Activated CD8-positive, alpha-beta memory T cell treated with anti-CD3 and anti-CD28 coated beads, Interleukin-2, amount 50 U/mL, for 4 hours (primary cell): ENCODE results near the gene P2RY14.
A peak's percentile ranks its signal among the peaks of the same experiment; 100 is the strongest.
"Not testable (repeated sequence)": the region's sequence is repeated elsewhere in the genome, so short reads cannot be mapped to it uniquely, and the experiment has no call there.

Experiments
- DNase-seq: peaks from one replicate; pipeline ENCODE4 v3.0.0-alpha.2; 2020

Gene P2RY14

GRCh38 chr3:151256749-151257148 is 21.6 kb downstream of the P2RY14 start:
- no peak for DNase-seq

GRCh38 chr3:151248772-151249337 is 29.5 kb downstream of the P2RY14 start:
- DNase-seq, result no peak

GRCh38 chr3:151242006-151242405 is 36.3 kb downstream of the P2RY14 start:
- DNase-seq, result not testable (repeated sequence)

GRCh38 chr3:151236736-151237135 is 41.6 kb downstream of the P2RY14 start:
- DNase-seq, result no peak

GRCh38 chr3:151236316-151236715 is 42.0 kb downstream of the P2RY14 start:
- DNase-seq, result no peak

GRCh38 chr3:151234825-151235224 is 43.5 kb downstream of the P2RY14 start:
- no peak for DNase-seq

- no peak for DNase-seq
Measured at GRCh38 chr3:151232991-151233390, 45.4 kb downstream of the P2RY14 start.

- not testable (repeated sequence) for DNase-seq
Measured at GRCh38 chr3:151232403-151232802, 45.9 kb downstream of the P2RY14 start.

GRCh38 chr3:151230646-151231045 is 47.7 kb downstream of the P2RY14 start:
- no peak for DNase-seq

GRCh38 chr3:151228666-151229040 is 49.7 kb downstream of the P2RY14 start:
- DNase-seq, result no peak

GRCh38 chr3:151227807-151228665 is 50.3 kb downstream of the P2RY14 start:
- peak; percentile 81 for DNase-seq

GRCh38 chr3:151227266-151227806 is 51.0 kb downstream of the P2RY14 start:
- DNase-seq, result no peak

- no peak for DNase-seq
Measured at GRCh38 chr3:151226825-151227224, 51.5 kb downstream of the P2RY14 start.

- no peak for DNase-seq
Measured at GRCh38 chr3:151226088-151226563, 52.2 kb downstream of the P2RY14 start.

GRCh38 chr3:151225040-151225975 is 53.0 kb downstream of the P2RY14 start:
- DNase-seq, result no peak

- DNase-seq, result no peak
Measured at GRCh38 chr3:151224268-151224866, 54.0 kb downstream of the P2RY14 start.

- no peak for DNase-seq
Measured at GRCh38 chr3:151219056-151219455, 59.3 kb downstream of the P2RY14 start.

GRCh38 chr3:151218136-151218535 is 60.2 kb downstream of the P2RY14 start:
- DNase-seq, result no peak

- no peak for DNase-seq
Measured at GRCh38 chr3:151216641-151217607, 61.4 kb downstream of the P2RY14 start.

GRCh38 chr3:151214459-151214858 is 63.9 kb downstream of the P2RY14 start:
- no peak for DNase-seq

- DNase-seq, result no peak
Measured at GRCh38 chr3:151213881-151214280, 64.5 kb downstream of the P2RY14 start.
